Activated CD4-positive, alpha-beta T cell treated with anti-CD3 and anti-CD28 coated beads for 24 hours (primary cell): ENCODE results near the gene TBRG4.
"Not testable (repeated sequence)": the region's sequence is repeated elsewhere in the genome, so short reads cannot be mapped to it uniquely, and the experiment has no call there.

Experiments
- DNase-seq, 2 donors: peaks; one replicate each; pipeline ENCODE4 v3.0.0-alpha.2; 2020; ENCODE audit warnings: low read depth in 2 of 2

TBRG4 gene

GRCh38 chr7:45111298-45112223 is at the start of gene TBRG4:
Gene TBRG4 (minus strand): TSS chr7:45111697. CDS start chr7:45109237, 2,460 bp downstream.
- peak; percentile 89 to 91 for DNase-seq

- DNase-seq, result no peak
Observed at GRCh38 chr7:45161138-45161537, 49.6 kb upstream of the TBRG4 start.

DNA sequence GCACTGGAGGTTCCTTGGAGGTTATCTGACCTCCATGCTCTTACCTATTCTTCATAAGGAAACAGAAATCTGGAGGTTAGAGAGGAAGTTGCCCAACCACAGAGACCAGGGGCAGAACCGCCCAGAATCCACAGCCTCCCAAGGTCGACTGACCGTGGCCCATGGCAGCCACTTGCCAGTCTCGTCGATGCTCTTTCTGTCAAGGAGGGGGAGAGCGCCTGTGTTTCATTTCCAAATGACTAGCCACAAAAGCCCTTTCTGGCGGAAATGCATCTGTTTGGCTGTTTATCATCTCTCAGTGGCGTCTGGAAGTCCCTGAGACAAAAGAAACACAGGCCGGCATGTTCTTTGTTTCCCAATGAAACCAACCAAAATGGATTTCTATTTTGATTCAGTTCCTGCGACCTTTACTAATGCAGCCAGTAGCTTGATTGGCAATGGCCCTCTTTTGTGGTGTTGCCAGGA is 49.0 kb upstream of the TBRG4 start:
- DNase-seq, result no peak

DNA sequence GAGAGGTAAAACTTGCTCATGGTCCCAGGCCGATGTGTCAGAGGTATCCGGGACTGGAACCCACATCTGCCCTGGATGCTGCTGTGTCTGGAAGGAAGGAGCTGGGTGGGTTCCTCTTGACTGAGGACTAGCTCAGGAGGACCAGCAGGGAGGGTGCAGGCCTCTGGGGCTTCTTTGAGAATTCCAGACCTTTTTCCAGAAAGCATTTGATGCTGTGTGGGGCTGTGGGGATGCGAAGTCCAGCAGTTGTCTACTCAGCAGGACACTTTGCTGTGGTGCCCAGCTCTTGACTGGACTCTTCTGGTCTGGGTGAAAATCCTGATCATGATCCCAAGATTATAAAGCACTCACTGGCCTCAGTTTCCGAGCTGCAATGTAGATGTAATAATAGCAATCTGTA is 47.8 kb upstream of the TBRG4 start:
- no peak for DNase-seq

DNA sequence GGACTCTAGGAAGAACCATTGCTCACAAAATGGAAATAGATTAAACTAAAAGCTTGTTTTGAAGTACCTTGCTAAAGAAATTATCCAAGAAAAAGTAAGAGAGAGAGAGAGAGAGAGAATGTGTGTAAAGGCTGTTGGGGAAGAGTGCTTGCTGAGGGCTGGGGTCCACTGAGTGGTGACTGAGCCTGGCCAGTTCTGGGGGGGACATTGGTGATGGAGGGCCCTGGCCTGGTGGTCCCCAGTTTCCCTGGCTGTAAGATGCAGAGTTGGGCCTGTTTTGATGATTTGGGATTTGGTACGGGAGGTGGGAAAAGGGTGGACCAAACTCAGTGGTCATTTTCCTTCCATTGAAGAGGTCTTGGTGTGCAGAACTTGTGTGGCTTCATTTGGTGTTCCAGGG is 47.0 kb upstream of the TBRG4 start:
- DNase-seq, result no peak

- DNase-seq, result no peak
Observed at GRCh38 chr7:45157653-45158401, 46.3 kb upstream of the TBRG4 start, which contains the start of gene RAMP3. Gene RAMP3 (plus strand): TSS chr7:45157791. CDS start chr7:45157829, 38 bp downstream.

GRCh38 chr7:45157286-45157652 is 45.8 kb upstream of the TBRG4 start:
- no peak for DNase-seq

- no peak for DNase-seq
Observed at GRCh38 chr7:45156516-45157272, 45.2 kb upstream of the TBRG4 start.

DNA sequence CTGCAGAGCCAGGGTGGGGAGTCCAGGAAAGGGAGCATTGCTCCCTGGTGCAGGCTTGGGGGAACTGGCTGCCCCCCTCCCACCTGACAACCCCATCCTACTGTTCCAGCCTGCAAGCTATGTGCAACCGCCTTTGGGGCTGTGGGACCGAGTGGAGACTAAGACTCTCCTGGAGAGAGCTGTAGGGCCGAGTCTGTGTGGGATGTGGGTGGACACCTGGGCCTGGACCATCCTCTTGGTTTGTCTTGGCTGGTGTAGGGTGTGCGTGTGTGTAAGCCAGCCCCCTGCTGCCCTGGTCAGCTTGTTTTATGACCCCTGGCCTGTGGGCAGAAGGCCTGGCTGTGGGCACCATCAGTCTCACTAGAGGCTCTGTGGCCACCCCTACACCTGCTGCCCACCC is 44.4 kb upstream of the TBRG4 start:
- no peak for DNase-seq

GRCh38 chr7:45155357-45155900 is 43.9 kb upstream of the TBRG4 start:
- no peak for DNase-seq

DNA sequence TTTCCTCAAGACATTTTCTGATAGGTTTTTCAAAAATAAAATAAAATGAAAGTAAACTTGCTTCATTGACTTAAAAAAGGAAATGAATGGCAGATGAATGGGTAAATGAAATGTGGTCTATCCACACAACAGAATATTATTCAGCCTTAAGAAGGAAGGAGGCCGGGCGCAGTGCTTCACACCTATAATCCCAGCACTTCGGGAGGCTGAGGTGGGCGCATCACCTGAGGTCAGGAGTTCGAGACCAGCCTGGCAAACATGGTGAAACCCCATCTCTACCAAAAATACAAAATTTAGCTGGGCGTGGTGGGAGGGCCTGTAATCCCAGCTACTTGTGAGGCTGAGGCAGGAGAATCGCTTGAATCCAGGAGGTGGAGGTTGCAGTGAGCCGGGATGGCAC is 42.4 kb upstream of the TBRG4 start:
- DNase-seq, result not testable (repeated sequence)

DNA sequence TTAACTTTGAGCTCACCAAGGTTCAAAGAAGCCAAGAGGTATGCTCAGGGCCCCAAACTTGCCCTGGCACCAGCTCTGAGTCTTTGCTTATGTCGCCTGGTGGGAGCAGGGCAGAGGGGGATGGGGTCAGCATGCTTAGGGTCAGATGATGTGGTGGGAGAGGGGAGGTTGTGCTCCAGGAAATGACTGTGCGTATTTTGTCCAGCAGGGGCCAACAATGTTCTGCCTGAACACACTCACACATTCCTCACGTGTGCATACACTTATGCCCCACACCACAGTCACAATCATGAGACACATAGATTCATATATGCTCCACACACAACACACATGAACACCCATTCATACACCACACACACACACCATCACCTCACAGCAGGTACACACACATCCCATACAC is 41.7 kb upstream of the TBRG4 start:
- no peak for DNase-seq

DNA sequence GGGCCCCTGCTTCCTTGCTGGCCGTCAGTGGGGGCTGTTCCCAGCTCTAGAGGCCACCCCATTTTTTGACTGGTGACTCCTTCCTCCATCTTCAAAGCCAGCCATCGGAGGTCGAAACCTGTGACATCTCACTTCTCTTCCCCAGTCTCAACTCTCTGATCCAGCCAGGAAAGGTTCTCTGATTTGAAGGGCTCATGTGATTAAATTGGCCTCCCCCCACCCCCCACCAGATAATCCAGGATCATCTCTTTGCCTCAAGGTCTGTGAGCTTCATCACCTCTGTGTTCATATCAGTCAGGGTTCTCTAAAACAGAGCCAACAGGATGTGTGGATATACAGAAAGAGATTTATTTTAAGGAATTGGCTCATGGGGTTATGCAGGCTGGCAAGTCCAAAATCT is 40.5 kb upstream of the TBRG4 start:
- no peak for DNase-seq

GRCh38 chr7:45151131-45151684 is 39.7 kb upstream of the TBRG4 start:
- DNase-seq, result no peak

DNA sequence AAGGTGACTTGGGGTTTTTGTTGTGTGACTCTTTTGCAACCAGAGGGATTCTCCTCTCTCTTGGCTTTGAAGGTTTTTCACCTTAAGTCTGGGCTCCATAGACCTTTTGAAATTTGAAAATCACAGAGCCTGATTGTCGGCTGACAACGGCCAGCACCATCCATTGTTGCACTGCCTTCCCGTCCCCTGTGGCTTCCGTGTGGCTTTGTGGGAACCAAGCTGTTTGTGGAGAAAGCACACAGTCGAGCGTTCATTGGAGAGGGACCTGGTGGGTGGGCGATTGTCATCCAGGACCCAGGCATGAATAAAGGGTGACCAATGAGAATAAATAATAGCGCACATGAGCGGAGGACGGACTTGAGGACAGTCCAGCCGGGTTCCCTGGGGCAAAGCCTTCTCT is 38.7 kb upstream of the TBRG4 start:
- no peak for DNase-seq

DNA sequence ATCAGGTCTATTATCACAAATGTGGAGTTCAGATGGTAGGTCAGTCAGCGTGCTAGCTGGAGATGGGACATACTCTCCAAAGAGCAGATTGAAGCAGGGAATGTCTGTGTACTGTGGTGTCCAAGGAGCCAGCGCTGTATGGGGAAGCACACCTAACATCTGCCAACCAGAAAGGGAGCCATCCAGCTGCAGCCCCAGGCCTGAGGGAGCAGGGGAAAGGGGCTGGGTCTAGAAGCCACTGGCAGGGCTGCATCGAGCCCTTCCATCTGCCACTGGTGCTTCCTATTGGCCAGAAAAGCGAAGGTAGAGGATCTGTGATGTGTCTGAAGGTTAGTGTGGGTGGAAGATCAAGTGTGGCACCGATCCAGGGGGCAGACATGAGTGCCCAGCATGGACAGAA is 38.1 kb upstream of the TBRG4 start:
- no peak for DNase-seq

GRCh38 chr7:45148653-45148973 is 37.1 kb upstream of the TBRG4 start:
- no peak for DNase-seq

DNA sequence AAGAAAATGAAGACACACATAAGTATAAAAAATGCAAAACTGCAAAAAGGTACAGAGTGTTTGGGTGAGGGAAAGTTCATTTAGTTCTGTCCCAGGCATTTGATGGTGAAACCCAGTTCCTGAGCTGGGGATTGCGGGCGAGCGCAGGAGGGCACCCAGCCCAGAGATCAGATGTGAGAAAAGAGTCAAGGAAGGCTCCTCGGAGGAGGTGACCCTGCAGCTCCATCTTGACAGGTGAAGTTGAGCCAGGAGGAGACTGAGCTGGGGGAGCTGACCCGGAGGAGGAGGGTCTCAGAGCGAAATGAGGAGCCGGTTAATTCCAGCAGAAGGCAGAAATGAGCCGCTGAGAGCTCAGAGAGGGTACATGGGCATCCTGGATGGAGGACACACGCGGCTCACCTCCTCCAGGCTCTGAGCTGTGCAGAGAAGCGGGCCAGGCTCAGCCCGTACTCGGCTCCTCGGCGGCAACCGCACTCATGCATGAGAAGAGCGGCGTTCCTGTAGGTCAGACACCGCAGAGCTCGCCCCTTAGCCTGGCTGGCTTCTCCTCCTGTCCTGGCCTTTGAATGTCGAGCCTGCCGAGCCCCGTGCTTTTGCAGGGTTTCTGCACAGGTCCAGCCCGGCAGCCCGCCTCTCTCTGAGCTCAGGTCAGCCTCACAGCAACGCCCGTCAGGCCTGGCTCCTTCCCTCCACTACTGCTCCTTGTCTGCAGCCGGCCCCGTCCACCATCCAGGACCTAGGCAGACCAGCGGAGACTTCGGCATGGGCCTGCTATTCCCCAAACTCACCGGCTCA is 36.6 kb upstream of the TBRG4 start:
- DNase-seq, result no peak

DNA sequence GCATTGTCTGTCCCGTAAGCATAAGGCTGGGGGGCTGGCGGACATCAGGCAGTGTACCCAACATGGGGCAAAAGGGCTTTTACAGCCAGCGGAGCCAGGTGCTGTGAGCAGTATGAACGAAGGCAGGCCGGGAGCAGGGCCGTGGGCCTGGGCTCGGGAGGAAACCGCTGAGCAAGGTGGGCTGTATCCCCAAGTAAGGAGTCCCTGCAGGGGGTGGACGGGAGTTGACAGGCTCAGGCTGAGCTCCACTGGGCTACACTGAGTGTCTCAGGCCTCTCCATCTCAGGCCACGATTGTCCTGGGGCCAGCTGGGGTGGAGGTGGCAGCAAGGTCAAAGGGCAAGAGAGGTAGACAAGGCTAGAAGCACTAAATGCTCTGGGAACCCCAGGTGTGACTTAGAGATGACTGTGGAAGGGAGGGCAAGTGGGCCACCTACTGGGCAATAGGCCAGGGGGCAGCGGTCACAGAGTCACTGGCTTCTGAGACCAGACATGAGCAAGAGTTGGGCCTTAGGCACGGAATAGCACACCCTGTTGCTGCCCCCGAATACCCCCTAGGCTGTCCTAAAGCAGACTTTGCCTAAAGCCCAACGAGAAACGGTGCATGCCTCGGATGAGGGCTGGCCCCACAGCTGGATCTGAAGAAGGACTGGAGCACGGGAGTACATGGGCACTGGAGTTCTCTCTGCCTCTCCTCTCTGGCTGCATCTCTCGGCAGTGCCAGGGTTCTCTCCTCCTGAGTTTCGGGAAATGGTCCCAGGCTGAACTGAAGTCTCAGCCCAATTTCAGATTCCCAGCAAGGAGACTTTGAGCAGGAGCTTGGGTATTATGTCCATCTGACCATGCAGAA is 35.3 kb upstream of the TBRG4 start:
- DNase-seq, result no peak

- DNase-seq, result no peak
Observed at GRCh38 chr7:45145881-45146280, 34.4 kb upstream of the TBRG4 start.
